Parathyroid adenoma (tissue), 2 donors: Measurements from ENCODE around the gene COX6B1.
"Not testable (repeated sequence)": the region's sequence is repeated elsewhere in the genome, so short reads cannot be mapped to it uniquely, and the experiment has no call there.

ENCODE experiments used
- H2AFZ ChIP-seq: fragments of 300-600 bp; sonication (generic); one replicate; pipeline ENCODE4 v1.7.0; 2017; ENCODE audit warnings: antibody characterized with exemption, mild to moderate bottlenecking
- H3K27ac ChIP-seq: fragments of 300-600 bp; sonication (generic); one replicate; pipeline ENCODE4 v1.7.0; 2017
- H3K27me3 ChIP-seq: fragments of 300-600 bp; sonication (generic); one replicate; pipeline ENCODE4 v1.7.0; 2017; ENCODE audit warnings: low read length; ENCODE audit not compliant: control insufficient read depth, insufficient read depth
- H3K36me3 ChIP-seq: fragments of 300-600 bp; sonication (generic); one replicate; pipeline ENCODE4 v1.7.0; 2017; ENCODE audit warnings: low read length; ENCODE audit not compliant: control insufficient read depth, insufficient read depth
- H3K4me1 ChIP-seq: fragments of 300-600 bp; sonication (generic); one replicate; pipeline ENCODE4 v1.7.0; 2017; ENCODE audit warnings: control low read depth
- H3K4me2 ChIP-seq: fragments of 300-600 bp; sonication (generic); one replicate; pipeline ENCODE4 v1.7.0; 2017; ENCODE audit warnings: low read length
- H3K4me3 ChIP-seq: fragments of 300-600 bp; sonication (generic); one replicate; pipeline ENCODE4 v1.7.0; 2017; ENCODE audit warnings: low read depth, low read length
- H3K79me2 ChIP-seq: fragments of 300-600 bp; sonication (generic); one replicate; pipeline ENCODE4 v1.7.0; 2017; ENCODE audit warnings: control low read depth
- H3K9ac ChIP-seq: fragments of 300-600 bp; sonication (generic); one replicate; pipeline ENCODE4 v1.7.0; 2017; ENCODE audit warnings: mild to moderate bottlenecking
- H3K9me3 ChIP-seq: fragments of 300-600 bp; sonication (generic); one replicate; pipeline ENCODE4 v1.7.0; 2017; ENCODE audit warnings: low read length; ENCODE audit not compliant: control insufficient read depth
- TF ChIP-seq, protein P1 (sequence below): fragments of 300-600 bp; sonication (generic); IDR thresholded peaks from one replicate; pipeline ENCODE4 v1.7.0; 2017; ENCODE audit warnings: antibody characterized with exemption, mild to moderate bottlenecking
- donor health status: primary hyperparathyroidism.

COX6B1 gene

DNA sequence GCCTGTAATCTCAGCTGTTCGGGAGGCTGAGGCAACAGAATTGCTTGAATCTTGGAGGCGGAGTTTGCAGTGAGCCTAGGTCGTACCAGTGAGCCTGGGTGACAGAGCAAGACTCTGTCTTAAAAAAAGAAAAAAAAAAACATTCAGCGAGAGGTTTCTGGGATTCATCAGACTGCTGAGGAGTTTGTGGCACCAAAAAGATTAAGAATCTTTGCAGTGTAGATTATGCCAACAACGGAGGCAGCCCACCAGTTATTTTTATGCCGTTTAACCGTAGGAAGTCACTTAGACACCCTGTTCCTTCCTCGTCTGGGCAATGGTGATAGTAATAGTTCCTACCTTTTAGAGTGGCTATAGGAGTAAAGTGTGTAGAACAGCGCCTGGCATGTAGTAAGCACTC, 2.5 kb downstream of the COX6B1 start:
- no peaks in the 10 kb centered on the region for H3K9me3 ChIP-seq
- H3K27me3 ChIP-seq, result no peaks in the 10 kb centered on the region
- no peaks in the 10 kb centered on the region for H3K36me3 ChIP-seq
- peaks cover 17% of the 10 kb centered on the region for H3K79me2 ChIP-seq
- TF ChIP-seq, protein P1, sequence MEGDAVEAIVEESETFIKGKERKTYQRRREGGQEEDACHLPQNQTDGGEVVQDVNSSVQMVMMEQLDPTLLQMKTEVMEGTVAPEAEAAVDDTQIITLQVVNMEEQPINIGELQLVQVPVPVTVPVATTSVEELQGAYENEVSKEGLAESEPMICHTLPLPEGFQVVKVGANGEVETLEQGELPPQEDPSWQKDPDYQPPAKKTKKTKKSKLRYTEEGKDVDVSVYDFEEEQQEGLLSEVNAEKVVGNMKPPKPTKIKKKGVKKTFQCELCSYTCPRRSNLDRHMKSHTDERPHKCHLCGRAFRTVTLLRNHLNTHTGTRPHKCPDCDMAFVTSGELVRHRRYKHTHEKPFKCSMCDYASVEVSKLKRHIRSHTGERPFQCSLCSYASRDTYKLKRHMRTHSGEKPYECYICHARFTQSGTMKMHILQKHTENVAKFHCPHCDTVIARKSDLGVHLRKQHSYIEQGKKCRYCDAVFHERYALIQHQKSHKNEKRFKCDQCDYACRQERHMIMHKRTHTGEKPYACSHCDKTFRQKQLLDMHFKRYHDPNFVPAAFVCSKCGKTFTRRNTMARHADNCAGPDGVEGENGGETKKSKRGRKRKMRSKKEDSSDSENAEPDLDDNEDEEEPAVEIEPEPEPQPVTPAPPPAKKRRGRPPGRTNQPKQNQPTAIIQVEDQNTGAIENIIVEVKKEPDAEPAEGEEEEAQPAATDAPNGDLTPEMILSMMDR, result no peak
- H3K4me1 ChIP-seq, result no peaks in the 10 kb centered on the region
- no peak overlapping the region for H3K27ac ChIP-seq
- H2AFZ ChIP-seq, result no peak overlapping the region
- no peak overlapping the region for H3K4me3 ChIP-seq
- no peak overlapping the region for H3K4me2 ChIP-seq
- H3K9ac ChIP-seq, result no peak overlapping the region

DNA sequence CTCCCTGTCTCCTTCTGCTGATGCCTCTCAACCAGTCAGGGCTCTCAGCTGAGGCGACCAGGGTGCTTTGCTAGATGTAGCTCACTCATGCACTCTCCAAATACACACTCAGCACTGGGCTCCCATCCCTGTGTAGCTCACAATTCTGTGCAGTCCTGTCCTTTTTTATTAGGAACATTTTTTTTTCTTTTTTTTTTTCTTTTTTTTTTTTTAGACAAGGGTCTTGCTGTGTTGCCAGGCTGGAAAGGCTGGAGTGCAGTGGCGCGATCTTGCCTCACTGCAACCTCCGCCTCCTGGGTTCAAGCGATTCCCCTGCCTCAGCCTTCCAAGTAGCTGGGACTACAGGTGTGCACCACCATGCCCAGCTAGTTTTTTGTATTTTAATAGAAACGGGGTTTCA, 6.7 kb downstream of the COX6B1 start:
- not testable (repeated sequence) for H2AFZ ChIP-seq, H3K4me1 ChIP-seq, H3K4me2 ChIP-seq, H3K36me3 ChIP-seq, H3K9ac ChIP-seq, H3K79me2 ChIP-seq, H3K9me3 ChIP-seq, H3K27ac ChIP-seq, H3K4me3 ChIP-seq, H3K27me3 ChIP-seq

DNA sequence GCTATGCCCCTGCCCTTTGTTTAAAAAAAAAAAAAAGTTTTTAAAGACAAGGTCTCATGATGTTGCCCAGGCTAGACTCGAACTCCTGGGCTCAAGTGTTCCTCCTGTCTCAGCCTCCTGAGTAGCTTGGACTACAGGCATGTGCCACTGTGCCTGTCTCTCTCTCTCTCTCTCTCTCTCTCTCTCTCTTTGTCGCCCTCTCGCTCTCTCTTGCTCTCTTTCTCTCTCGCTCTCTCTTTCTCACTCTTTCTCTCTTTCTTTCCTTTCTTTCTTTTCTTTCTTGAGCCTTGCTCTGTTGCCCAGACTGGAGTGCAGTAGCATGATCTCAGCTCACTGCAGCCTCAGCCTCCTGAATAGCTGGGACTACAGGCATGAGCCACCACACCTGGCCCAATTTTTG, 7.5 kb downstream of the COX6B1 start:
- Histone ChIP-seq H3K79me2 (no peaks in the 10 kb centered on the region), H3K36me3 (no peaks in the 10 kb centered on the region), H3K27me3 (no peaks in the 10 kb centered on the region), H3K4me3 (no peak overlapping the region), H3K9ac (no peak overlapping the region), H3K27ac (no peak overlapping the region), H3K4me1 (no peaks in the 10 kb centered on the region), H3K4me2 (no peak overlapping the region), H3K9me3 (no peaks in the 10 kb centered on the region), H2AFZ (no peak overlapping the region)
- TF ChIP-seq, protein P1, result no peak

DNA sequence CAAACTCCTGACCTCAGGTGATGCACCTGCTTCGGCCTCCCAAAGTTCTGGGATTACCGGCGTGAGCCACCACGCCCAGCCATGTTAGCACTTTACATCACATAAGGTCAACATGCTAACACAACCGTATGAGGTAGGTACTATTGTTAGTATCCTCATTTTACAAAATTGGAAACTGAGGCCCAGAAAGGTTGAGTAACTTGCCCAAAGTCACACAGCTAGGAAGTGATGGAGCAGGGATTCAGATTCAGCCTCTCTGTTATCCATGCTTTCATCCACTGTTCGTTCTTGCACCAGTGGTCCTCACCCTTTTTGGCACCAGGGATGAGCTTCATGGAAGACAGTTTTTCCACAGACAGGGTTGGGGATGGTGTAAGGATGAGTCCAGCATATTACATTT, 8.6 kb downstream of the COX6B1 start:
- no peaks in the 10 kb centered on the region for H3K79me2 ChIP-seq
- no peaks in the 10 kb centered on the region for H3K27me3 ChIP-seq
- no peak overlapping the region for H3K9ac ChIP-seq
- no peak overlapping the region for H2AFZ ChIP-seq
- TF ChIP-seq, protein P1, result no peak
- no peaks in the 10 kb centered on the region for H3K4me1 ChIP-seq
- H3K4me2 ChIP-seq, result no peak overlapping the region
- no peak overlapping the region for H3K4me3 ChIP-seq
- H3K9me3 ChIP-seq, result no peaks in the 10 kb centered on the region
- H3K27ac ChIP-seq, result no peak overlapping the region
- no peaks in the 10 kb centered on the region for H3K36me3 ChIP-seq

DNA sequence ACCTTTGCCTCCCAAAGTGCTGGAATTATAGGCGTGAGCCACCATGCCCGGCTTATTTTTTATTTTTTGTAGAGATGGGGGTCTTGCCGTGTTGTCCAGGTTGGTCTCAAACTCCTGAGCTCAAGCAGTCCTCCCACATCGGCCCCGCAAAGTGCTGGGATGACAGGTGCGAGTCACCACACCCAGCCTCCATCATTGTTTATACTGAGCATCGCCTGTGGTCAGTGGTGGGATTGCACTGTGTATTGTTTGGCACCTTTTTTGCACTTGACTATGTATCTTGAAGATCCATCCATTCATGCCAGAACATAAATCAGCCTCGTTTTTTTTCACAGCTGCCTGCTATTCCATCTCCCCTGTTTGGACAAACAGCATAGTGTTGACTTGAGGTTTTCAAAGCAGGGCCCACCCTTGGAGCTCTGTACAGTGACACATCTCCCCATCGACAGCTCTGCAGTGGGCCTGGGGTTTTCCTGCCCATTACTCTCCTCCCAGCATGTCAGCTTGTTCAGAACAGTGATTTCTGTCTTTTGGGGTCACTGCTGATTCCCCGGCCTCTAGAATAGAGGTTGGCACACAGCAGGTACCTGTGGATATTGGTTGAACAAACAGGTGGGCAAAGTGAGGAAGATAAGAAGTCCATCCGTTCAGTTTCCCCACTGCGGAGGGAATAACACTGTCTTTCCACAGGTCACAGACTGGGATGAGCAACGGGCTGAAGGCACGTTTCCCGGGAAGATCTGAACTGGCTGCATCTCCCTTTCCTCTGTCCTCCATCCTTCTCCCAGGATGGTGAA, 10.0 kb downstream of the COX6B1 start:
- Histone ChIP-seq H3K27me3 (no peaks in the 10 kb centered on the region), H3K4me3 (no peak overlapping the region), H2AFZ (no peak overlapping the region), H3K36me3 (no peaks in the 10 kb centered on the region), H3K9me3 (no peaks in the 10 kb centered on the region), H3K79me2 (no peaks in the 10 kb centered on the region), H3K9ac (no peak overlapping the region), H3K4me2 (no peak overlapping the region), H3K27ac (no peak overlapping the region), H3K4me1 (no peaks in the 10 kb centered on the region)
- TF ChIP-seq, protein P1, result no peak
